GM21576 (cell line): ENCODE data around the gene EDAR.

ENCODE experiments used
- ATAC-seq: cut with Tn5 transposase; IDR thresholded peaks from one replicate; pipeline ENCODE4 v1.9.1; 2021; ENCODE audit warnings: mild to moderate bottlenecking, moderate library complexity; ENCODE audit not compliant: unreplicated experiment

The EDAR gene

GRCh38 chr2:108969856-108970255, 19.2 kb downstream of the EDAR start:
- ATAC-seq, result no peak

- no peak for ATAC-seq
Observed at GRCh38 chr2:108968619-108969018, 20.4 kb downstream of the EDAR start.

- ATAC-seq, result no peak
Observed at GRCh38 chr2:108967757-108968156, 21.3 kb downstream of the EDAR start.

- no peak for ATAC-seq
Observed at GRCh38 chr2:108965540-108966289, 23.3 kb downstream of the EDAR start.

GRCh38 chr2:108963057-108963456, 26.0 kb downstream of the EDAR start:
- no peak for ATAC-seq

GRCh38 chr2:108961796-108962195, 27.2 kb downstream of the EDAR start:
- ATAC-seq, result no peak

GRCh38 chr2:108960006-108960405, 29.0 kb downstream of the EDAR start:
- ATAC-seq, result no peak

- no peak for ATAC-seq
Observed at GRCh38 chr2:108959401-108959800, 29.6 kb downstream of the EDAR start.

- ATAC-seq, result no peak
Observed at GRCh38 chr2:108958632-108959341, 30.2 kb downstream of the EDAR start.

GRCh38 chr2:108958002-108958401, 31.0 kb downstream of the EDAR start:
- no peak for ATAC-seq

GRCh38 chr2:108956375-108956774, 32.6 kb downstream of the EDAR start:
- no peak for ATAC-seq

GRCh38 chr2:108950369-108951135, 38.5 kb downstream of the EDAR start:
- no peak for ATAC-seq

GRCh38 chr2:108949316-108950239, 39.4 kb downstream of the EDAR start:
- ATAC-seq, result no peak

- ATAC-seq, result no peak
Observed at GRCh38 chr2:108947271-108947907, 41.6 kb downstream of the EDAR start.

GRCh38 chr2:108946442-108946841, 42.6 kb downstream of the EDAR start:
- ATAC-seq, result no peak

- ATAC-seq, result no peak
Observed at GRCh38 chr2:108945969-108946368, 43.1 kb downstream of the EDAR start.

GRCh38 chr2:108944601-108945331, 44.3 kb downstream of the EDAR start:
- no peak for ATAC-seq

- ATAC-seq, result no peak
Observed at GRCh38 chr2:108943751-108944150, 45.3 kb downstream of the EDAR start.

- no peak for ATAC-seq
Observed at GRCh38 chr2:108942888-108943287, 46.1 kb downstream of the EDAR start.
